Fibroblast of villous mesenchyme (primary cell): ENCODE measurements around the gene TSPAN15. TPM values are rescaled to one million over a fixed set of nuclear protein-coding genes. Genes with fewer than 3 reads are reported as not detected.

Source experiments
- DNase-seq: peaks from one replicate; pipeline ENCODE4 v3.0.0-alpha.2; 2010; ENCODE audit warnings: low read depth
- H3K4me3 ChIP-seq: 2 replicates; pipeline ENCODE4 v1.5.1; 2011; ENCODE audit warnings: low read depth, mild to moderate bottlenecking, low read length
- total RNA-seq: library from RNA; depleted of rRNA; stranded (reverse); fragments of >200 nt; gene quantifications from 2 replicates; pipeline ENCODE4 v1.2.3, GENCODE V29; 2012
- TF ChIP-seq, protein P1 (sequence below): IDR thresholded peaks from 2 replicates; pipeline ENCODE4 v1.5.1; 2012; ENCODE audit warnings: low read depth, mild to moderate bottlenecking, low read length; ENCODE audit not compliant: insufficient read depth

TSPAN15 gene
- total RNA-seq, 1 donor, result 6.0 TPM

DNA sequence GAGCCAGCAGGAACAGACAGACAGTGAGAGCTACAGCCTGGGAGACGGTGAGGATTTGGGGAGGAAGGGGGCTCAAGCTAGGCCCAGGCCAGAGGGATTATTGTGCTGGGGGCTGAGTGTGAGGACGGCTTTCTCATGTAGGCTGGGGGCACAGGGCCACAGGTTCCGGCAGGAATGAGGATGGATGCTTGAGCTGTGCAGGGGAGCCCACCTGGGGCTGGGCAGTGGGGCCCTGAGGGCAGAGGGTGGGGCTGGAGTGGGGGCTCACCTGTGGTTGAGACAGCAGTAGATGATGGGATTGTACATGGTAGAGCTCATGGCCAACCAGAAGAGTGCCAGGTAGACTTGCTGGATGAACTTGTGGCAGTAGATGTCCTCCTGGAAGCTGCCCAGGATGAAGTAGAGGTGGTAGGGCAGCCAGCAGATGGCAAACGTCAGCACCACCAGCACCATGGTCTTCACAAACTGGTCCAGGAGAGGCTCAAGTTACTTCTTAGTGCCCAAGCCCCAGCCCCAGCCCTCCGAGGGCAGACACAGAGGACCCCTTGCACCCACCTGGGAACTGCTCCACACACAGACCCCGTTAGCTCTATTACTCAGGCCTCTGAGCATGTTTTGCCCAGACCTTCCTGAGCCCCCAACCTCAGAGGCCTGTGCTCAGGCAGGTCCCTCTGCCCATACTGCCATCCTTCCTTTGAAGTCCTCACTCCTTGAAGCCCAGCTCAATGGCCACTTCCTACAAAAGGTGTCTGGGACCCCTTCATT is 44.3 kb upstream of the TSPAN15 start:
- no peak overlapping the region for H3K4me3 ChIP-seq
- DNase-seq, result no peak
- TF ChIP-seq, protein P1, sequence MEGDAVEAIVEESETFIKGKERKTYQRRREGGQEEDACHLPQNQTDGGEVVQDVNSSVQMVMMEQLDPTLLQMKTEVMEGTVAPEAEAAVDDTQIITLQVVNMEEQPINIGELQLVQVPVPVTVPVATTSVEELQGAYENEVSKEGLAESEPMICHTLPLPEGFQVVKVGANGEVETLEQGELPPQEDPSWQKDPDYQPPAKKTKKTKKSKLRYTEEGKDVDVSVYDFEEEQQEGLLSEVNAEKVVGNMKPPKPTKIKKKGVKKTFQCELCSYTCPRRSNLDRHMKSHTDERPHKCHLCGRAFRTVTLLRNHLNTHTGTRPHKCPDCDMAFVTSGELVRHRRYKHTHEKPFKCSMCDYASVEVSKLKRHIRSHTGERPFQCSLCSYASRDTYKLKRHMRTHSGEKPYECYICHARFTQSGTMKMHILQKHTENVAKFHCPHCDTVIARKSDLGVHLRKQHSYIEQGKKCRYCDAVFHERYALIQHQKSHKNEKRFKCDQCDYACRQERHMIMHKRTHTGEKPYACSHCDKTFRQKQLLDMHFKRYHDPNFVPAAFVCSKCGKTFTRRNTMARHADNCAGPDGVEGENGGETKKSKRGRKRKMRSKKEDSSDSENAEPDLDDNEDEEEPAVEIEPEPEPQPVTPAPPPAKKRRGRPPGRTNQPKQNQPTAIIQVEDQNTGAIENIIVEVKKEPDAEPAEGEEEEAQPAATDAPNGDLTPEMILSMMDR, result no peak

DNA sequence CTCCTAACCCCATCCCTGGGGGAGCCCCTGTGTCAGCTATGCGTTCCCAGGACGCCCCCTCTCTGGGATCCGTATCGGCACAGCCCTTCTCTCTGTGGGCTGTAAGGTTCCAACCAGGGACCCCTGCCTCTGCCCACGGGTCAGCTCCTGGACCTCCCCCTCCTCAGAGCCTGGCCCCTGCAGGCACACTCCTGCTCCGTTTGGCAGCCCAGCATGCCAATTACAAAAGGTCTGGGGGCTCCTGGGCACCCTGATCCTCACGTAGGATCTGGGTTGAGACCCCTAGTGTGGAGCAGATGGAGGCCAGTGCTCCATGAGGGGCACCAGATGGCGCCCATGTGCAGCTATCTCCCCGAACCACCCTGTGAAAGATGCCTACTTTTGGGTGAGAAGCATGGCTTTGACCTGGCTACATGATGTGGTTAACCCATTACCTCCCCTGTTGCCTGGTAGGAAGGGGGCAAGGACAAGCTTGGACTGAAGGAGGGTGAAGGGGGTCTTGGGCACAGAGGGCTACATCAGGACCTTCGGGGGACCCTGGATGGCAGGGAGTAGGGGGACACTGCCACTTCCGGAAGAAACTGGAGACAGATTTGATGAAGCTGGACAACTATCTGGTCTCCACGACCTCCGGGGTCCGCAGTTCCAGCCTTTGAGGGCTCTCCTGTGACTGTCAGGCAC is 43.5 kb upstream of the TSPAN15 start:
- DNase-seq, result no peak
- no peak overlapping the region for H3K4me3 ChIP-seq
- TF ChIP-seq, protein P1, result peak; percentile 24

DNA sequence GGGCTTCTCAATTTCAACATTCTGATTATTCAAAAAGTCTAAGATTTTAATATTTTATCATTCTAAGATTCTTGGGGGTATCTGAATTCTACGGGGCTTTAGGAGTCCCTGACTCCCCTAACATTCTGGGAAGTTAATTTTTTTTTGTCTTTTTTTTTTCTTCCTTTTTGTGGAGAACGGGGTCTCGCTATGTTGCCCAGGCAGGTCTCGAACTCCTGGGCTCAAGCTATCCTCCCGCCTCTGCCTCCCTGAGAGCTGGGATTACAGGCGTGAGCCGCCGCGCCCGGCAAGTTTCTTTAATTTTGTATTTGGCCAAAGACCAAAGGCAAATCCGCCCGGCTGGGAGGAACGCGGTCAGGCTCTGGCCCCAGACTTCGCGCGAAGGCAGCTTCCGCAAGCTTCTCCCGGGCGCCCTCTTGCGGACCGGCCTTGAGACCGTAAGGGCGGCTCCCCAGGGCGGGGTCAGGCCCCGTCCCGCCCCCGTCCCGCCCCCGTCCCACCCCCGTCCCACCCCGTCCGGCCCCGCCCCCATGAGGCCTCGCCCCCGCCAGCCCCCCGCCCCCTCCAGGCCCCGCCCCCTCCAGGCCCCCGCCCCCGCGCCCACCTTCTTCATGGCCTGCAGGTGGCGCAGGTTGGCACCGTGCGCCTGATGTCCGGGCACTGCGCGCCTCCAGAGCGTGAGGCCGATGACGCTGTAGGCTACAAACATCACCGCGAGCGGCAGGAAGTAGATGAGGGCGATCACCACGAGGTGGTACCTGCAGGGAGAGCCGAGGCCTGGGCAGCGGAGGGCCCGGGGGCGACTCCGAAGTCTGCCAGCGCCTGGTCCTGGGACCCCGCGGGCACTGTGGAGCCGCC is 42.7 kb upstream of the TSPAN15 start:
- TF ChIP-seq, protein P1, result peak; percentile 55
- peak; percentile 97 for DNase-seq
- H3K4me3 ChIP-seq, result peak overlapping the region; percentile 54

DNA sequence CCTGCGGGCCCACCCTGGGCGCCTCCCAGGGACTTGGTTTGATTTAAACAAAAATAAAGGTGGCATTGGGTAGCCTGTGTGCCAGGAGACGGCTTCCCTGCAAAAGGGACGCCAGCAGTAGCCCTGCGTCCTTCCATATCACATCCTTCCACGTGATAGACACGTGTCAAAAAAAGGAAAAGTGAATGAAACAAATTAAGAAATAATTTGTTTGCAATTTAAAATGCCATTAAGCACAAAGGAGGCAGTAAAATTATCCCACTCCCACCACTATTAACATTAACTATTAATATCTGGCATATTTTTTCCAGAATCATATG is 42.1 kb upstream of the TSPAN15 start:
- TF ChIP-seq, protein P1, result no peak
- no peak for DNase-seq
- H3K4me3 ChIP-seq, result peak overlapping the region; percentile 54

DNA sequence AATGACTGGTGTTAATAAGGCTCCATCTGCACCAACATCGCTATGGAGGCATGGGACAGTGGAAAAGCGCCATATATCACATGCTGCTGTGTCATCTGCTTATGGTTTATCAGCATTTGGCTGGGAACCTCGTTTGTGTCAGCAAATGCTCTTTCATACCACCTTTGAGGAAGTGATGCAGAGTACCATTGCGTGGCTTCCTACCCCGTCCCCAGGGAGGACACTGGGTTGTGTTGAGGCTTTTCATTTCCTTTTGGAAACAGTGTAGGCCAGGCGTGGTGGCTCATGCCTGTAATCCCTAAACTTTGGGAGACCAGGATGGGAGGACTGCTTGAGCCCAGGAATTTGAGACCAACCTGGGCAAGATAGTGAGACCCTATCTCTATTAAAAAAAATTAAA is 41.3 kb upstream of the TSPAN15 start:
- no peak for DNase-seq
- H3K4me3 ChIP-seq, result no peak overlapping the region
- TF ChIP-seq, protein P1, result no peak

DNA sequence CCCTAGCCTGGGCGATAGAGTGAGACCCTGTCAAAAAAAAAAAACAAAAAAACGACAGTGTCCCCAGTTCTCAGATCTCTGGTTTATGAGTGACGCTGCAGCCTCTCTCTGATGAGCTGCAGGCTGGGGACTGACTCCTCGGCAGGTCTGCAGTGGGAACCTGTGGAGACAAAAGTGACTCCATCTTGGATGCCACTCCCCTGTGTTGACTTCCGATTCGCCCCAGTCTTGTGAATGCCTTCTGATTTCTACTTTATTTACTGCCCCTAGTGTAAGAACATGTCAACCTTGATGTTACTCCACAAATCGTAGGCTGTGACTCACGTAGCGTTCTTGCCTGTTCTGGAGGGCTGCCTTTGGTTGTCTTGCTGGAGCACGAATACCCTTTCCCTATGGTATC is 40.8 kb upstream of the TSPAN15 start:
- no peak for DNase-seq
- TF ChIP-seq, protein P1, result no peak
- no peak overlapping the region for H3K4me3 ChIP-seq
